K562 (cell line): Measurements from ENCODE around the gene ATP7B. TPM values are rescaled to one million over a fixed set of nuclear protein-coding genes. Genes with fewer than 3 reads are reported as not detected.

ENCODE experiments used
- ARNT ChIP-seq, 2 experiments: fragments of 450-650 bp; IDR thresholded peaks; 2 replicates each; pipeline ENCODE4 v1.6.1; 2016; ENCODE audit warnings: mild to moderate bottlenecking in 1 of 2
- ATF6 ChIP-seq: sonication (generic); formaldehyde crosslinking; IDR thresholded peaks from 2 replicates; pipeline ENCODE4 v1.4.0; 2020; ENCODE audit warnings: mild to moderate bottlenecking, missing genetic modification reagents
- BRD4 ChIP-seq: fragments of 200-600 bp; sonication (generic); IDR thresholded peaks from 2 replicates; pipeline ENCODE4 v1.6.1; 2017; ENCODE audit warnings: inconsistent platforms
- CBX1 ChIP-seq: sonication (generic); IDR thresholded peaks from 2 replicates; pipeline ENCODE4 v1.6.1; 2016; ENCODE audit warnings: antibody characterized with exemption, low read depth, mild to moderate bottlenecking
- EWSR1 ChIP-seq: fragments of 450-650 bp; IDR thresholded peaks from 2 replicates; pipeline ENCODE4 v1.6.1; 2018; ENCODE audit warnings: borderline replicate concordance, mild to moderate bottlenecking, low read depth, moderate library complexity; ENCODE audit not compliant: partially characterized antibody
- FOXJ2 ChIP-seq: fragments of 200-800 bp; sonication (Bioruptor generic); IDR thresholded peaks from 2 replicates; pipeline ENCODE4 v1.6.1; 2016; ENCODE audit warnings: missing genetic modification characterization, missing compliant biosample characterization
- HCFC1 ChIP-seq: IDR thresholded peaks from 2 replicates; pipeline ENCODE4 v1.6.1; 2012; ENCODE audit warnings: low read depth, low read length, improper control_type of control experiment
- KAT2B ChIP-seq: IDR thresholded peaks from one replicate; pipeline ENCODE4 v1.6.1; 2012; ENCODE audit warnings: low read depth, mild to moderate bottlenecking, control low read depth, inconsistent platforms, low read length, moderate library complexity
- MAX ChIP-seq: sonication (generic); formaldehyde crosslinking; IDR thresholded peaks from 2 replicates; pipeline ENCODE4 v1.9.0; 2022; ENCODE audit warnings: mild to moderate bottlenecking, missing genetic modification reagents
- MBD1 ChIP-seq: fragments of 250-450 bp; sonication (Bioruptor Pico); IDR thresholded peaks from 2 replicates; pipeline ENCODE4 v1.8.0; 2022; ENCODE audit warnings: inconsistent platforms
- MEIS2 ChIP-seq: fragments of 450-650 bp; IDR thresholded peaks from 2 replicates; pipeline ENCODE4 v1.6.1; 2014; ENCODE audit warnings: mild to moderate bottlenecking; ENCODE audit not compliant: partially characterized antibody
- SRF ChIP-seq, 2 experiments: fragments of 250-450, 450-650 bp in 1 of 2; sonication (Bioruptor Pico) in 1 of 2; sonication (generic) in 1 of 2; formaldehyde crosslinking; IDR thresholded peaks; 2 replicates each; pipeline versions ENCODE4 v1.5.0 to v1.5.1; 2020 to 2022; ENCODE audit warnings: mild to moderate bottlenecking in 1 of 2, missing genetic modification reagents in 1 of 2
- TAF9B ChIP-seq: fragments of 450-650 bp; IDR thresholded peaks from 2 replicates; pipeline ENCODE4 v1.6.1; 2018; ENCODE audit warnings: mild to moderate bottlenecking; ENCODE audit not compliant: partially characterized antibody
- USF2 ChIP-seq: sonication (generic); formaldehyde crosslinking; IDR thresholded peaks from 2 replicates; pipeline ENCODE4 v1.5.0; 2020; ENCODE audit warnings: missing genetic modification reagents
- ZBTB8A ChIP-seq: fragments of 450-650 bp; IDR thresholded peaks from 2 replicates; pipeline ENCODE4 v1.6.1; 2018; ENCODE audit warnings: mild to moderate bottlenecking, moderate library complexity; ENCODE audit not compliant: partially characterized antibody
- ZNF263 ChIP-seq: sonication (generic); formaldehyde crosslinking; IDR thresholded peaks from 2 replicates; pipeline ENCODE4 v1.8.0; 2022; ENCODE audit warnings: mild to moderate bottlenecking, missing genetic modification reagents, borderline replicate concordance
- ZNF740 ChIP-seq, 3 experiments: fragments of 200-800 bp in 1 of 3; sonication (Bioruptor generic) in 1 of 3; sonication (generic) in 1 of 3; formaldehyde crosslinking in 1 of 3; IDR thresholded peaks; 2 replicates each; pipeline versions ENCODE4 v1.6.1 to v1.8.0; 2016 to 2022; ENCODE audit warnings: mild to moderate bottlenecking in 2 of 3, missing compliant biosample characterization in 2 of 3, missing genetic modification characterization in 2 of 3, missing genetic modification reagents in 1 of 3
- polyA plus RNA-seq, 8 experiments: library from polyadenylated mRNA; depleted of rRNA in 4 of 8; stranded (reverse) in 5 of 8; unstranded in 3 of 8; fragments of >200 nt; fragmentation: Nextera tagmentation in 2 of 8; fragmentation: Illumina TruSeq in 1 of 8; extraction: Ambion mirVana in 2 of 8; extraction: Trizol in 1 of 8; gene quantifications; 2 replicates each; pipeline versions ENCODE4 v1.2.1 to v1.2.3, GENCODE V29; 2011 to 2014; ENCODE audit warnings: inconsistent platforms in 1 of 8, missing spikeins in 1 of 8
- total RNA-seq, 7 experiments: library from RNA; depleted of rRNA in 6 of 7; stranded (reverse); fragments of >200 nt in 6 of 7; fragmentation: Illumina TruSeq in 2 of 7; extraction: Trizol in 2 of 7; gene quantifications; 2 replicates each; pipeline versions ENCODE4 v1.2.1 to v1.2.3, GENCODE V29; 2011 to 2021; ENCODE audit warnings: low replicate concordance in 1 of 7
- TF ChIP-seq, protein P1 (sequence below): fragments of 250-450 bp; sonication (Bioruptor Pico); IDR thresholded peaks from 2 replicates; pipeline ENCODE4 v1.8.0; 2021; ENCODE audit warnings: mild to moderate bottlenecking, moderate library complexity

The ATP7B gene
- total and polyA plus RNA-seq, 9 of the 15 experiments (the other 6 are each of a cell fraction or from before 2014, with no cell fraction given), result 1.1 to 20.4 (median 8.5) TPM

DNA sequence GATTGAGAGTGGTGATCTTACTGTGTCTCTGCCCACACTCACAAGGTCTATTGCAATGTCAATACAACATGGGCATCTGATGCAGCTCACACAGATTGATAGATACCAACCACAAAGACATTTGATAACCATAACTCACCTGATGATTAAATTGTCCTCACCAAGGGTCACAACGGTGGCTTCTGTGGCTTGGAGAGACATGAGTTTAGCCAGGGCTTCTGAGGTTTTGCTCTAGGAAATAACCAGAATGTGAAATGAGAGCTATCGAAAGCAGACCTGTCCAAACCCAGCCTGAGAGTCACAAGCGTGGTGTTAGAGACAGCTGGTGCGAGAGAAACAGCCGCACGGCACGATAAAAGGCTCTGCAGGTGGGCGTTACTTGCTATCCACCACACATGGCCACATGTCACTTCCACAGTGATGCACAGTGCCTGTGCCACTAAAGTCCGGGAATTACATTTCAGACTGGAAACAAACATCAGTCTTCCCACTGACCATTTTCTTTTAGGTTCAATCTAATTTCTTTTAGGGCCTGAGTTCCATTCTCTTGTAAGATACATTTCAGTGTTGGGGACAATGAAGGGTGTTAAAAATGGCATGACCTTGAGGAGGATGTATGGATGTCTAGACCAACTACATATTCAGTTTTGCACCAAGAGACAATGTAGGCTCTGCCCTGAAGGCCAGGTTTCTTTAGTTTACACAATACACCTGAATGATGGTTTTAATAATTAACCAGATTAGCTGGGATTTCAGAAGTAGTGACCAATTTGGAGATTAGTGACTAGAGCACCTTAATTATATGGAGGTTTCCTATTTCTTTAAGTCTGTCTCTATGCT, 53.7 kb downstream of the ATP7B start (continued):
- no peak for TF ChIP-seq ZNF740 (CRISPR knock-in tag; IDR thresholded peaks at IDR 0.05)
- TF ChIP-seq ZNF740 (tag; IDR thresholded peaks at IDR 0.05), result no peak
- no peak for TF ChIP-seq ZNF263
- peak; percentile 14 for TF ChIP-seq MEIS2
- no peak for TF ChIP-seq USF2
- no peak for TF ChIP-seq ATF6
- no peak for TF ChIP-seq BRD4
- TF ChIP-seq EWSR1, result no peak
- TF ChIP-seq MBD1, result no peak
- TF ChIP-seq HCFC1, result no peak
- no peak for TF ChIP-seq FOXJ2 (tag)
- no peak for TF ChIP-seq SRF (CRISPR knock-in tag; IDR thresholded peaks at IDR 0.05)
- TF ChIP-seq CBX1, result no peak
- TF ChIP-seq TAF9B, result no peak
- TF ChIP-seq, protein P1, sequence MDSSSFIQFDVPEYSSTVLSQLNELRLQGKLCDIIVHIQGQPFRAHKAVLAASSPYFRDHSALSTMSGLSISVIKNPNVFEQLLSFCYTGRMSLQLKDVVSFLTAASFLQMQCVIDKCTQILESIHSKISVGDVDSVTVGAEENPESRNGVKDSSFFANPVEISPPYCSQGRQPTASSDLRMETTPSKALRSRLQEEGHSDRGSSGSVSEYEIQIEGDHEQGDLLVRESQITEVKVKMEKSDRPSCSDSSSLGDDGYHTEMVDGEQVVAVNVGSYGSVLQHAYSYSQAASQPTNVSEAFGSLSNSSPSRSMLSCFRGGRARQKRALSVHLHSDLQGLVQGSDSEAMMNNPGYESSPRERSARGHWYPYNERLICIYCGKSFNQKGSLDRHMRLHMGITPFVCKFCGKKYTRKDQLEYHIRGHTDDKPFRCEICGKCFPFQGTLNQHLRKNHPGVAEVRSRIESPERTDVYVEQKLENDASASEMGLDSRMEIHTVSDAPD (CRISPR knock-in tag), result no peak
- no peak for TF ChIP-seq KAT2B
- peak; percentile 62; the same call in 1 of the 2 replicates for TF ChIP-seq MAX (CRISPR knock-in tag)
- TF ChIP-seq ARNT (IDR thresholded peaks at IDR 0.05), result no peak
- no peak for TF ChIP-seq ZBTB8A
